NK-92 (cell line): ENCODE measurements around the gene LARGE1.

Source experiments
- DNase-seq: peaks from one replicate; lab custom pipeline; 2025; ENCODE audit not compliant: unreplicated experiment; lab: John Stamatoyannopoulos, UW

LARGE1 gene

DNA sequence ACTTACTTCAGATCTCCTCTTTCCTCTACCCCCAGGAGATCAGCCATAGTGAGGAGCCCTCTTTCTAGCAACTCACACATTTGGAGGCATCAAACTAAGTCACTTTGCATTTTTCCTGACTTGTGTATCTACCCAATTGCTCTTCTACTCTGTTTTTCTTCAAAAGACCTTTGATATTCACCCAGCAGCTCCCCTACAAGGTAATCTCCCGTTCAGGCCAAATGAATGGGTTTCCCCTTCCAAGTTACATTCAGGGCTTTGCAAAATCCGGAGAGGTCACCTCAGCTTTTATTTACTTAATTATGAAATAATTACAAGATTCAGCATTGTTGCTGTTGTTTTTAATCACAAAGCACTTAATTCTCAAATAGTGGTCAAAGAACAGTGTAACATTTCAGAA lies 6.1 kb downstream of the LARGE1 start:
- no peak for DNase-seq

DNA sequence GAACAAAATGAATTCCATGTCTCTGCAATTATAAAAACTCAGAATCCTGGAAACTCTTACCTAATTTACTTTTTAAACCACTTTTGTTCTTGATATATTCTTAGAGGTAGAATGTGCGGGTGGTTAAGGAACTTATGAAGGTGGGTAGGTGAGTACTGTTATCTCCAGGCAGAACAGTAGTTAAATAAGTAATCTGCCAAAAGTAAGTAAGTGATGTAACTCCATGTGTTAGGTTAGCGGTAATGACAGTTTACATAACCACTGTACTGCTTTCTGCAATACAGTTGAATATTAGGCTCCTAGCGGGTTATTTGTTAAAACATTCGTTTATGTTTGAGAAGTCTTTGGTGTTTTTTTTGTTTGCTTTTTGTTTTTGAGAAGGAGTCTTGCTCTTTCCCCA lies 7.1 kb downstream of the LARGE1 start:
- no peak for DNase-seq

DNA sequence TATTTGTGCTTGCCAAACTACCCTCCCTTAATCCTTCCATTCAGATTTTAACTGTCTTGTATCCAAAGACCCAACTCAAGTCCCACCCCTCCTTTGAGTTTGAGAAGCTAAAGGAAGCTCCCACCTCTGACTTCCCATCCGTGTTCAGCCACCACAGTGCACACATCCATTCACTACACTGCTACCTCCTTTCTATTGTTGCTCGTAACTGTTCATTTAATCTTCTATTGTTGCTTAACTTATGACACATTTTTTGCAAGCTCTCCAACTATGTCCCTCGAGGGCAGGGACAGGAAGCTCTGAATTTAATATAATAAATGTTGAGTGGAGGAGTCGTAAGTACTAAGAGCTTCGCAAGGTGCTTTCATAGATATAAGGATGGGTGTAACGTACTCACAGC lies 10.4 kb downstream of the LARGE1 start:
- DNase-seq: no peak

DNA sequence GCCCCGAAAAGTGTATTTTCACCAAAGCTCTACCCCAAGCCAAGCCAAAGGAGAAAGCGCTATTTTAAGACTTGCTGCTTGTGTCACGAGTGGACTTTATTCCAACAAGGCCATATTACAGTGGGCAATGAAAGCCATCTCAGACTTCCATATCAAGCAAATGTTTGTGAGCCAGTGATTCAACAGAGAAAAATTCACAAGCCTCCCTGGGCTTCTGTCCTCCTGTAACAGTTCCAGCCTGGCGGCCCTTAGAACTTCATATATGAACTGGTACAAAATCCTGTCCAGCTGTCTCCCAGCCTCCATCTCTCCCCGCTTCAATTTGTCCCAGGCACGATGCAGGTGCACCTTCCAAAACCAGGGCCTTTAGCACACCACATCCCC lies 11.2 kb downstream of the LARGE1 start:
- DNase-seq: no peak

DNA sequence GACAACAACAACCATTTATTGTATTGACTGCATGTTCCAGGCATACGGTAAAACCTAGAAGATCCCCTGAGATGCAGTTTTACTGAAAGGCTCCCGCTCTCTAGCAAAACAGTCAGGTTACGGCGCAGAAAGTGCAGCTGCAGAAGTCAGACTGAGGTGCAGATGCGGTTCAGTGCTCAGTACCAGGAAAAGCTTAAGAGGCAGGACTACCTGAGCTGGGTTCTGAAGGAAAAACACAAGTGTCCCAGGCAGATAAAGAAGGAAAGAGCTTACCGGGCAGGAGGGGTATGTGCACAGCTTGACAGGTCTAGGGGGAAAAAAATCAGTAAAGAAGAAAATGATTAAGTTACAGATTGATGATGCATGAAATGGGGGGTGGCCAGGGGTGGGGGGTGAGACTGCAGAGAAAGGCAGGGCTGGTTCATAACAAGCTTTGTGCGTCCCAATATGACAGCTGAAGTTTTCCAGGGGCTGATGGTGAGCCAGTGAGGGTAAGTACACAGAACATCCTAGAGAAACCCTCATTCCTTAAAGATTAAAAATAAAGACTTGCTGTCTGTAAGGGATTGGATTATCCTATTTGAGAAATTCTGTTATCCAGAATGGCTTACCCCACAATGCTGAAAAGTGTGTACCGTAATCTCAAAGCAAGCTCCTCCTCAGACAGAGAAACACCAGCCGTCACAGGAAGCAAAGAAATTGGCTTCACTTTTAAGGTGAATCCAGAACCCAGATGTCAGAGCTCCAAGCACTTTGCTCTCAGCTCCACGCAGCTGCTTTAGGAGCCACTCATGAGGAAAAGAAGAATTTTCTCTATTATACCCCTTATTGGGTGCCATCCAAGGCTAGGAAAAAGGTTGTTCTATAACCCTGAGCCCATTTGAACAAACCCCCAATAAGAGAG lies 11.9 kb downstream of the LARGE1 start:
- no peak for DNase-seq

DNA sequence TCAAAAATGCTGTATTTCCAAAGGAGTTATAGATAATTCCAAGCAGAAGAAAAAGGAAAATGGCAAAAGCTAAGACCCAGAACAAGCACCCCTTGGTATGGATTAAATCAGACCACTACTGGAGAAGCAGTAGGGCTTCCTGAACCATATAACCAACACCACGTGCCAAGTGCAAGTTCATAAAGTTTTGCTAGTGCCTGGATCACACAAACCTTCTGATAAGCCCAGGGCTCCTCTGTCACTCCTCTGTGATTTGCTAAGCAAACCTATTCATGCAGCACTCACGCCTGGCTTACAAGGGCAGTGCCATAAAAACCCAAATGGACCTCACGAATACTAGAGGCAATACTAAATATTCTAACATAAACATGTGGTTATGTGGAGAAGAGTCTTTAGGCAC lies 13.3 kb downstream of the LARGE1 start:
- DNase-seq: no peak

DNA sequence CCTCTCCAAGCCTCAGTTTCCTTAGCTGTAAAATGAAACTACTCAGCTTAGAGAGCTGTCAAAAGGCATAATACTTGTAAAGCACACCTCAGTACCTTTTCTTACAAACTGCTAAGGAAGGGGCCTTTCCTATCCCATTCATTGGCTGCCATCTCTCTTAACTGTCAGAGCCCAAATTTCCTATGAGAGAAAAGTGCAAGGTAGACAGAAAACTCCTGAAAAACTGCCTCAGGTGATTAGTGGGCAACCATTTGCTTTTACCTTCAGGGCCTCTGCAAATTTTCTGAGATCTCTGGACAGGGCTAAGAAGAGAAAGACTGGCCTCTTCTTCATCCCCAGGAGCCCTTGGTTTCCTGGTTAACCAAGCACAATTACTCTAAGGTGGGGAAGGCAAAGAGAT lies 13.8 kb downstream of the LARGE1 start:
- DNase-seq: no peak

DNA sequence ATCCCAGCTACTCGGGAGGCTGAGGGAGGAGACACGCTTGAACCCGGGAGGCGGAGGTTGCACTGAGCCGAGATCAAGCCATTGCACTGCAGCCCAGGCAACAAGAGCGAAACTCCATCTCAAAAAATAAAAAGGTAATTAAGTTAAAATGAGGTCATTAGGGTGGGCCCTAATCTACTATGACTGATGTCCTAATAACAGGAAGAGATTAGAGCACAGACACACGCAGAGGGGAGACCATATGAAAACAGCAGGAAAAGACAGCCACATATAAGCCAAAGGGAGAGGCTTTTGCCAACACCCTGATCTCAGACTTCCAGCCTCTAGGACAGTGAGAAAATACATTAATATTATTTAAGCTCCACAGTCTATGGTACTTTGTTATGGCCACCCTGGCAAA lies 17.3 kb downstream of the LARGE1 start:
- DNase-seq: no peak

DNA sequence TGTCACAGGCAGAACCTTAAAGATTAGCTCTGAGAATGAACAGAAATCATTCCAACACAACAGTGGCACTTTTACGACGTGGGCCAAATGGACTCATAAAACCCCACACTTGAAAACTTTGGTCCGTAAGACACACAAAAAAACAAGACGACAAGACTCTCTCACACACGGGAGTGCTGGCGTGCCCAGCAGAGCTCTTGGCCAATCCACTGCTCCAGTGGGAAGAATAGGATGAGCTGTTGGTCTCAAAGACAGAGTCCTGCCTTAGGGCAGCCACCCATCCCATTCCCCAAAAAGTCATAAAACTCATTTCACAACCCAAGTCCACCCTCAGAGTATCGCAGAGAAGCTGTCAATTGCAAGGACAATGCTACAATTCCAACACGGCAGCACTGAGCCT lies 18.2 kb downstream of the LARGE1 start:
- DNase-seq: no peak

DNA sequence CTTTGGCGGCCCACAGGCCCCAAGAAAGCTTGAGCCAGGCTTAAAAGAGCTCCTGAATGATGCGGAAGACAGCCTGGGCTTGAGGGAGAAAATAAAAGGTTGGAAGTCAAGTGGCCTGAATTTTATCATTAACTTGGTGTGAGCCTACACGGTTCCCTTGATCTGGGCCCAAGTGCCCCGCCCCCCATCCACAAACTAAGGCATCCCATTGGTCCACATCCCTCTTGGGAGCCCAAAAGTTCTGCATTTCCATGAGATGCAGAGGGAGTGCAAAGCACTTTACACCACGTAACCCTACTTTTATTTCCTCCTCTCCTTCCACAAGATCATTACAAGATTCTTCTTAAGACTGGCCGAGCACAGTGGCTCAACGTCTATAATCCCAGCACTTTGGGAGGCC lies 22.2 kb downstream of the LARGE1 start:
- DNase-seq: no peak

DNA sequence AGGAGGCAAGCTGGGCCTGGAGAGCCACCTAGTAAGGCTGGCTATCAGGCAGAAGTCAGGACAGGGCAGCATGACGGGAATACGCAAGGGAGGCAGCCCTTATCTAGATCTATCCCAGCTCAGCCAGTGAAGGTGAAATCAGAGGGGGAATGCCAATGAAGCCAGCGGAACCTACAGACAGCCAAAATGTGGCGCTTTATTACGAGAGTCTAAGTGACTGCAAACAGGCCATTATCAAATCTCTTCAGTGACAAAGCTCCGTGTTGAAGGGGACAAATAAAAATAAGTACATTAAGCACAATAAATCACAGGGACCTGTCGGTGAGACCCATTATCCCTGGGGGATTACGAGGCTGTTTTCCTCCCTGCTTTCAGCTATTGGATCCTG lies 22.8 kb downstream of the LARGE1 start:
- no peak for DNase-seq

DNA sequence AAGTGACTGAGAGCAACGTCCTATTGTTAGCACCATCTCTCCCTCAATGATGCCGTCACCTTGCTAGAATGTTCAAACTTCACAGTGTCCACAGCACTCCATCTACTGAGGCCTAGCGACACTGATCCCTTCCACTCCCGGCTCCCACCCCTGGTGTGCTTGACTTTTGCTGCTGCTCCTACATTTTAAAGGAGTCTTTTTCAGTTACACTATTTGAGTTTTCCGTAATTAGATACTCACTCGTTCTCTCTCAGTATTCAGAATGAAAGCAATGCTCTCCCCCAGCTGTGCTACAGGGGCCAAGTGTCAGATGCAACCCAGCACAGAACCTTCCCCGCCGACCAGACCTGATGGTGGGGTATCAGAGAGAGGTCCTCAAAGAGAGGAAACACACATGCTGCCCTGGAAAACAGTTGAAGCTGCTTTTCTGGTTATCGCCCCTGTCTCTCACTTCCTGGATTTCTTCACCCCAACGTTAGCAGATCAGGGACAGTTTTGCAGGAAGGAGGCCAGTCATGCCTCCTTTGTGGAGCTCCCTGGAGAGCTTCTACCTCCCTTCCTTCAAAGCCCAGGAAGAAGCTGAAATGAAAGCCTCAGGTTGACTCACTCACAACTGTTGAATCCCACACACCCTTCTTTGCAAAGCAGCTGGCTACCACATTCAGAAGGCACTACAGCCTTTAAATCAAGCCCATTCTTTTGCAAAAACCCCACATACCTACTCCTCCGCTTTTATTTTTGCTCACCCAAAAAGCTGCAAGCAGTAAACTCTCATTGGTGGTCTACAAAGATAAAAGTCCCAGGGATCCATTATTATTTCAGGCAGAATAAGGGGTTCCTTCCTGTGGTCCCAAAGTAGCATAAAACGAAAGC lies 23.5 kb downstream of the LARGE1 start:
- no peak for DNase-seq

DNA sequence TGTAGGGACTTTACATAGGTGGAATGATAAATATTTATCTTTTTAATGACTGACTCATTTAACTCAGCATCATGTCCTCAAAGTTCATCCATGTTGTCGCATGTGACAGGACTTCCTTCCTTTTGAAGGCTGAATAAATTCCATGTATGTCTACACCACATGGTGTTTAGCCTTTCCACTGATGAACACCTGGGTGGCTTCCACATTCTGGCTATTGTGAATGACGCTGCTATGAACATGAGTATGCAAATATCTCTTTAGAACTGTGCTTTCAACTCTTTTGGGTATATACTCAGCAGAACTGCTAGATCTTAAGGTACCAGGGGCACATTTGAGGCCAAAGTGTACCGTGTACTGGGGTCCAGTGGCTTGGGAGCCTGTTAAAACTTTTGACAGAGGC lies 24.1 kb downstream of the LARGE1 start:
- no peak for DNase-seq

DNA sequence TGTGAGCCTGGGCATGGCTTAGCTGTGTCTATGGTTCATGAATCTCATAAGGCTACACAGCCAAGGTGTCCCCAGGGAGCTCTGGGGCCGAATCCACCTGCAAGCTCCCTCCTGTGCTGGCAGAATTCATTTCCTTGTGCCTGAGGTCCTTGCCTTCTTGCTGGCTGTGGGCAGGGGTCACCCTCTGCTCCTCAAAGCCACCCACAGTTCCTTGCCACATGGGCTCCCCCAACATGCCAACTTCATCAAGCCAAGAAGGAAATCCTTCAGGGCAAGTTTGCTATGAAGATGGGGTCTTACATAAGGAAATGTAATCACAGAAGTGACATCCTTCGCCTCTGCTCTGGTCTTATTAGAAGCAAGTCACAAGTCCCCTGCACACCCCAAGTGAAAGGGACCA lies 24.8 kb downstream of the LARGE1 start:
- DNase-seq: no peak

DNA sequence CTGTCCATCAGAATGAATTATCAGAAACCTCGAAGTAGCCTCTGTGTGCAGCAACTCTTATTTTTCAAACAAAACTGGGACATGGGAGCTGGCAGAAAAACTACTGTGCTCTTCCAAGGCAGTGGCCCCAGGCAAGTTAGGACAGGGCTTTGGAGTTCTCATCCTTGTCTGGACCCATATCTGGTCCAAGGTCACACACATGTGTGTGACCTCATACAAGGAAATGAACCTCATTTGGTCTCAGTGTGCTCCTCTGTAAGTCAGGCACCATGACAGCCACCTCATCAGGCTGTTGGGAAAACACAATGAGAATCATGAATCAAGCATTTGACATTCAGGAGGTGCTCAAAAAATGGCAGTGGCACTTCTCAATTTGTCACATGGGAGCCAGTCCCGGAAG lies 25.8 kb downstream of the LARGE1 start:
- DNase-seq: no peak

DNA sequence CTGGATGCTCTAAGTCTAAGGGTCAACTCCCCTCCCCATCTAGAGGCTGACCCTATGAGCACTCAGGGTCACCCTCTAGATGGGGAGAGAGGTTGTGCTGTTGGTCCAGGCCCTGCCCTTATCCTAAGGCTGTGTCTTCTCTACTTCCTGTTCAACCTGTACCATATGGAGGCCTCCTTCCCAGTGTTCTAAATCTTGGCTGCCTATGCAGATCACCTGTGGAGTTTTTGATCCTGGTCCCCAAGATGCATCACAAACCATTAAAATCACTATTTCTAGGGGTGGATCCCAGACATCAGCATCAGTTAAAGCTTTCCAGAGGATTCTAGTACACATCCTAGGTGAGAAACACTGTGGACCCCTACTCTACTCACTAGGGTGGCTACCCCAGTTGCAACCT lies 26.2 kb downstream of the LARGE1 start:
- DNase-seq: no peak

DNA sequence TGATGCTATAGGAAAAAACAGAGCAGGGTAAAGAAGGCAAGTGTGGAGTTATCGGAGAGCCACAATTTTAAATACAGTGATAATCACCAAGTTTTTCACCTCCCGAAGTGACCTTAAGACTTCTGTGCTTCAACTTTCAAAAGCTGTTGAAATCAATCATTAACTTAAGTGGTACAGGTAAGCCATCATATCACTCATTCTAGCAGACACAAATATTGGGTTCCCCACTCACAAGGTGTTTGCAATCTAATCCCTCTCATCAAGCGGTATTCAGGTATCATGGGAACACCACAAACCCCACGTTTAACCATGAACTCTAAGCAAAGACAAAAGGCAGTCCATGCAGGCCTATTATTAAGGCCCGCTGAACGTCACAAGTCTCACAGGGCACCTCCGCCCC lies 26.8 kb downstream of the LARGE1 start:
- no peak for DNase-seq

DNA sequence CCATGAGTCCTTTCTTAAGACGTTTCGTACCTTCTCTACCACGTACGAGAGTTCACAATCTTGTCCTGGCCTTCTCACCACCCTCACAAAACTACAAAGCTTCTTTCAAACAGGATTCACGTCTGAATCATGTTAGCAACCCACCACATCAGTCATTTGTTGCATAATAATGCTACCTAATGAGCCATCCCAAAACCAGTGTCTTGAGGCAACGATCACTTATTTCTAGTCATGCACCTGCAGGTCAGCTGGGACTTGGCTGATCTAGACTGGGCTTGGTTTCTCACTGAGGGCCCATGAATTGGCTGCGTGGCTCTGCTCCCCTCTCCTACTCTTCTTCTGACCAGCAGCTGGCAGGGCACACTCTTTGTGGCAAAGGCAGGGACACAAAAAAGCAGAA lies 28.3 kb downstream of the LARGE1 start:
- DNase-seq: no peak

DNA sequence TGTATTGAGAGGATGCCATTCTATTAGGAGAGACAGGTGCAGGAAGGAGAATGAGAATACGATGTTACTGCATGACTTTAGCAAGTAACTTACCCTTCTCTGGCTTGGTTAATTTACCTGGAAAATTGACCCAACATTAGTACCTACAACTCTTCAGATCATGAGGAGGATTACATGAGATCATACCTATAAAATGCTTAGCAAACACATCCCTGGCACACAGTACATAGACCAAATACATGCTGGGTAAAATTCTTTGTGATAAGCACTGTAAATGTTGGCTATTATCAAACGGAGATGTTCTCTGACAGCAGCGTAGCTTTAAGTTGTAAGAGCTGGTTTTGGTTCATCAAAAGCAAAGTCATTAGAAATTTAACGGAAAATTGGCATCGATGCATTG lies 28.8 kb downstream of the LARGE1 start:
- no peak for DNase-seq

DNA sequence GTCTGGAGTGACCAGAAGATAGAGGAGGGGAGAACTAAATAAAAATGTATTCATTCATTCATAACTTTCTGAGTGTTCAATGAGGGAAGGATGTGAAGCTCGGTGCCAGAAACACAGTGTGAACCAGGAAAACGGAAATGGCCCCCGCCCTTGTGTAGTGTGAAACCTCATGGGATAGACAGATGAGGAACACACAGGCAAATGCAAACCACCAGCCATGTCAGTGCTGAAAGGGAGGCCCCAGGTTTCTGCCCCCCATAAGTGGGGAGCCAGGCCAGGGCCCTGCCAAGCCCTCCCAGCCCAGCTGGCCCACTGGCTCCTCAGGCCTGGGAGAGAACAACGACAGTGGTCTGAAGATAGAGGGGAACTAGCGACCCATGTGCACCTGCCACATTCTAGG lies 30.5 kb downstream of the LARGE1 start:
- no peak for DNase-seq

DNA sequence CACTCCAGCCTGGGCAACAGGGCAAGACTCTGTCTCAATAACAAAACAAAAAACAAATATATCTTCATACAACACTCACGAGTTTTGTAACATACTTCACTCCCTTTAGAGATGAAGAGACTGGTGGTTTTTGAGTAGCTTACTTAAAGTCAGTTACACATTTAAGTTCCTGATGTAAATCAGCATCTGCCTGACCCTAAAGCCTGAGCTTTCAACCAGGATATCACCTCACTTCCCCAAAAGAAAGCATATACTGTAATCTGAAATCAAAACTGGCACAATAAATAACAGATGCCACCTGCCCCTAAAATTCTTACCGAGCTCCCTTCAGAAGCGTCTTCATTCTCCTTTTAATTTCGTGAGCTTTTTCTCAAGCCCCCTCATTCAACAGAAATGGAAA lies 31.5 kb downstream of the LARGE1 start:
- no peak for DNase-seq

DNA sequence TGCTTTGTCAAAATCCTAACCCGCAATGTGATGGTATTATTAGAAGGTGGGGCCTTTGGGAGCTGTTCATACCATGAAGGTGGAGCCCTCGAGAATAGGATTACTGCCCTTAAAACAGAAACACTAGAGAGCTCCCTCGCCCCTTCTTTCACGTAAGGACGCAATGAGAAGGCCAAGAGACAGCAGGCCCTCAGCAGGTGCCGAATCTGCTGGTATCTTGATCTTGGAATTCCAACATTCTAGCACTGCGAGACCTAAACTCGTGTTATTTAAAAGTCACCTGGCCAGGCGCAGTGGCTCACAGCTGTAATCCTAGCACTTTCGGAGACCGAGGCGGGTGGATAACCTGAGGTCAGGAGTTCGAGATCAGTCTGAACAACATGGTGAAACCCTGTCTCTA lies 33.1 kb downstream of the LARGE1 start:
- no peak for DNase-seq
